Choroid plexus epithelial cell (primary cell): Measurements from ENCODE around the gene DPYD.

Experiments
- DNase-seq: peaks from one replicate; pipeline ENCODE4 v3.0.0-alpha.2; 2010; ENCODE audit warnings: low read depth
- H3K4me3 ChIP-seq: 2 replicates; pipeline ENCODE4 v1.5.1; 2011; ENCODE audit warnings: low read depth, mild to moderate bottlenecking, control low read depth, low read length, moderate library complexity
- CTCF ChIP-seq: conservative IDR thresholded peaks from 2 replicates; pipeline ENCODE4 v1.5.1; 2011; ENCODE audit warnings: low read depth, mild to moderate bottlenecking, control low read depth, inconsistent platforms, low read length, moderate library complexity

DPYD gene

GRCh38 chr1:97424209-97424608 lies 496.6 kb downstream of the DPYD start:
- no peak for DNase-seq
- no peak overlapping the region for H3K4me3 ChIP-seq
- no peak for TF ChIP-seq CTCF

- TF ChIP-seq CTCF = no peak
- no peak for DNase-seq
- H3K4me3 ChIP-seq = no peak overlapping the region
These were observed 497.4 kb downstream of the DPYD start for GRCh38 chr1:97423403-97423802.

GRCh38 chr1:97417661-97418060 lies 503.2 kb downstream of the DPYD start:
- no peak for DNase-seq
- TF ChIP-seq CTCF = no peak
- no peak overlapping the region for H3K4me3 ChIP-seq

GRCh38 chr1:97414682-97415312 lies 506.0 kb downstream of the DPYD start:
- no peak overlapping the region for H3K4me3 ChIP-seq
- no peak for DNase-seq
- TF ChIP-seq CTCF = no peak

GRCh38 chr1:97412737-97413136 lies 508.1 kb downstream of the DPYD start:
- no peak for DNase-seq
- no peak for TF ChIP-seq CTCF
- no peak overlapping the region for H3K4me3 ChIP-seq

GRCh38 chr1:97412166-97412565 lies 508.7 kb downstream of the DPYD start:
- DNase-seq = peak; percentile 27
- no peak for TF ChIP-seq CTCF
- no peak overlapping the region for H3K4me3 ChIP-seq

GRCh38 chr1:97396463-97396862 lies 524.4 kb downstream of the DPYD start:
- TF ChIP-seq CTCF = no peak
- H3K4me3 ChIP-seq = no peak overlapping the region
- DNase-seq = no peak
